SK-N-DZ (cell line): ENCODE measurements around the gene AGBL1.

Source experiments
- DNase-seq: peaks from one replicate; pipeline ENCODE4 v3.0.0-alpha.2; 2015; ENCODE audit warnings: low spot score

The AGBL1 gene

GRCh38 chr15:86644339-86644738 lies 564.7 kb downstream of the AGBL1 start:
- DNase-seq = no peak

GRCh38 chr15:86645925-86646500 lies 566.3 kb downstream of the AGBL1 start:
- no peak for DNase-seq

DNA sequence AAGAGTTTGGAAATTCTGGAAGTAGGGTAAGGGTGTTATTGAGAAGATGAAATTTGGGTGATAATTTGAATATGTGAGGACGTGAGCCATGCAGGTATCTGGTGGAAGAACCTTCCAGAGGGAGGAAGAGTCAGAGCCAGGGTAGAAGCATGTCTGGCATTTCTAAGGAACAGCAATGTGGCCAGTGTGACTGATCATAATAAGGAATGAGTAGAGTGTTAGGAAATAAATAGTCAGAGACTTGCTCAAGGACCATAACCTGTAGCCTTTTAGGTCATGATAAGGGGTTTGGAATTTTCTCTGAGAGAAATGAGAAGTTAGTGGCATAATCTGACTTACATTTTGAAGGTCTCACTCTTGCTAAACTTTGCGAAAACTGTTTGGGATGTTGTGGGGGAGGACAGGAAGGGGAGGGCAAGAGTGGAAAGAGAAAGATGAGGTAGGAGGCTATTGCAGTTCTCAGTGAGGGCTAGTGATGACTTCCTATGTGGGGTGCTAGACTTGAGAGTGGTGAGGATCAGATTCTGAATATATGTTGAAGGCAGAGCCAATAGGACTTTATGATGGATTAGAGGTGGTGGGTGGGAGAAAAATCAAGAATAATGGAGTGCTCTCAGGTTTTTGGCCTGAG lies 568.3 kb downstream of the AGBL1 start:
- DNase-seq = no peak

- no peak for DNase-seq
Measured at GRCh38 chr15:86649277-86649676, 569.6 kb downstream of the AGBL1 start.

DNA sequence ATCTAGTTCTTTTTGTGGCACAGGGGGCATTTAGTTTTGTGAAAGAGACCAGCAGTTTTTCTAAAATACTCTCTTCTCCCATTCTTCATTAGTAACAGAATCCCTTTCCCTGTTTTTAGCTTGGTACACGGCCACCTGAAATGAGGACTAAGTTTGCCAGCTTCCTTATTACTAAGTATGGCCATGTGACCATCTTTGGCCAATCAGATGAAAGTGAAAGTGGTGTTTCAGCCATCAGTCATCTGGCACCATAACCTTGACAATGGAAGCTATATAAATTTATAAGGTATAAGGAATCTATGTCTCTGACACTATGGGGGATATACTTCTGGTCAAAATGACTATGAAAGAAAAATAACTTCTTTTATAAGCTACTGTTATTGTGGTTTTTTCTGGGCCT lies 570.4 kb downstream of the AGBL1 start:
- DNase-seq = no peak

DNA sequence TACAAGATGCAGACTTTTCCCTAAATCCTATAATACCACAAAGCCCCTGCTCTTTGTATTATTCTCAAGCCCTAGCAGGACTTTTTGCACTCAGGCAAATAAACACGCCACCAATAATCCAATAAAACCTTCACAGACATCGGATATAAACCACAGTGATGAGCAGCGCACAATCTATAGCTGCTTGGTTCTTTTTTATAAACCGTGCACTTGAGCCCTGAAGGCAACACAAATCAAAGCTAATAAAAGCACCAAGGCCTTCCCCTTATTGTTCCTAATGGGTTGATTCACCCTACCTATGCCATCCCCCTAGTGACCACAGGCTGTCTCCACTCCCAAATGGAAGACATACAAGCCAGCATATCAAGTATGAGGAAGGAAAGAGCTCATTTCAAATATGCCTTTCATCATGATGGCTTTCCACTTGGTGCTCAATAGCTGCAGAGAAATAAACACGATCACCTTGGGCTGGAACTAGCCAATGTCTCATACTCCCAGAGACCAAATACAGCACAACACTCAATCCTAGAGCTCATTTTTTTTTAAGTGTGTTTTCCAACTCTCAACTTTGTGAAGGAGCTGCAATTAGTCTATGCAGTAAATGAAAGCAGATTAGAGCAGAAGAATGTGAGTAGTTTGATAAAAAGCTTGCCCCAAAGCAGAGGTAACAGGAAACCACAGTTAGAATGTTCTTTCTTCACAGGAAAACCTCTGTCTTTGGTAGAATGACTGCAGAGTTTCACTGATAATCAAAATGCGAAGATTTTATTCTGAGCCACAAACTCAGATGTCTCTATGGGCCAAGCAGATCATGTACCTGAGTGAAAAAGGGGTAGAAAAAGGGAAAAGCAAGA lies 573.9 kb downstream of the AGBL1 start:
- DNase-seq = peak; percentile 10

- DNase-seq = no peak
Measured at GRCh38 chr15:86654501-86654900, 574.8 kb downstream of the AGBL1 start.

GRCh38 chr15:86657305-86657704 lies 577.6 kb downstream of the AGBL1 start:
- DNase-seq = no peak

GRCh38 chr15:86659724-86660411 lies 580.2 kb downstream of the AGBL1 start:
- no peak for DNase-seq

DNA sequence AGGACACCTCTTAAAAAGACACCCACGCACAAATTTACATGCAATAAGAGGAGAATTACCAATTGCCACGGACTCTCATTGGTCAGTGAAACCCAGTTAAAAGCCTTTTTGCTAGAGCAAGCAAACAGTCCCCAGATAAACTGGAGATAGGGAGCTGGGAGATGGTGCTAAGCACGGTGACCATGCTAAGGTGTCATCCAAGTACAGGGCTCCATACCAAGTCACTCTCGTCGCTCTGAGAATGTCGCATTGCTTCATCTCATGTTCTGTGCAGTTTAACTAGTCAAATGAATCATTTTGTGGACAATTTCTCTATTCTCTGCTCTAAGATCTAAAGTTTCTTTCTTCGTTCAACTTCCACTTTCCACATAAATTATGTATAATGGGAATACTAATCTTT lies 581.9 kb downstream of the AGBL1 start:
- DNase-seq = no peak

- no peak for DNase-seq
Measured at GRCh38 chr15:86663304-86663703, 583.6 kb downstream of the AGBL1 start.

- DNase-seq = no peak
Measured at GRCh38 chr15:86663979-86664378, 584.3 kb downstream of the AGBL1 start.

- DNase-seq = no peak
Measured at GRCh38 chr15:86664581-86664980, 584.9 kb downstream of the AGBL1 start.

- DNase-seq = no peak
Measured at GRCh38 chr15:86676002-86676401, 596.3 kb downstream of the AGBL1 start.

DNA sequence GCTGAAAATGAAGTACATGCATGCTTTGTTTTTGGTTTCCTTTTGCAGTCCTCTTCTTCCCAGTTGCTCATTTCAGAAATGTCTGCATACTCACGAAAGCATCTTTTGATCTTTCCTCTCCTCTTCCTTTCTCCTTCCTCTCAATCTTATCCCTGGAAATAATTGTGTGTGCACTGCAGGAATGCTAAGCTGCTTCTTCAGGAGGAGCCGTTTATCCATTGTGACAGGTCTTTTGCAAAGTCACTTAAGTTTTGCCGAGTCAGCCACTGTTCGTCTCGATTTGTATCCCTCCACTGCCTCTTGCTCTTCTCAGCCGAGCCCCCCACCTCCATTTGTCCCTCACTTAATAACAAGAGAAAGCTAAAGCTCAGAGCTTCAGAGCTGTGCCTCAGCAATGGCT lies 597.6 kb downstream of the AGBL1 start:
- DNase-seq = no peak

DNA sequence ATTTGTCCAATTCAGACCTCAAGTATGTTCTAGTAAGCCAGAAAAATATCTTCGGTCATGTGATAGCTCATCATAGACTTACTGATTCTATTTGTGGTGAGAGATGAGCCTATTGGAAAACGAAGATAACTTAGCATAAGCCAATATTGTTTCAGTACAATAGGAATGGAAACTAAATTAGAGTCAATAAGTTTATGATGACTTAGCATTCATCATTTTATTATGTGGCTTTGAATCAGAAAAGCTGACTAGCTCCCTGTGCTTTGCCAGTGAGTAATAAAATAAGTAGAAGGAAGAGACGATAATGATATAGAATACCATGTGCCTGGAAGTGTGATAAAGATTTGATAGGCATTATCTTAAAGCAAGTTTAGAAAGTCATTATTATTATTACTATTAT lies 605.6 kb downstream of the AGBL1 start:
- no peak for DNase-seq

DNA sequence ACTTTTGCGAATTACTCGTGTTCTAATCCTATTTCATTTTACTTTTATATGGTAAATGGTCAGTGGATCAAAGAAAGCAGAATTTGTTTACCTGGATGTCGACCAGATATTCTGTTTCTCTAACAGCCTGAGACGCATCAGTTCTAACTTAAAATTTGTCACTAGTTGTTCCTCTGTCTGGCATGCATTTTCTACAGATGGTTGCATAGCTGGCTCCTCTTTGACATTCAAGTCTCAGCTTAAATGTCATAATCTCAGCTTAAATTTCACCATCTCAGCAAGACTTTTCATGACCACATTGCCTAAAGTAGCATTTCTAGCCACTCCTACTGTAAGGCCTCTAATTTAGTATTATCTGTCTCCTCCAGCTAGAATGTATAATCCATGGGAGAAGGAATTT lies 609.3 kb downstream of the AGBL1 start:
- no peak for DNase-seq

DNA sequence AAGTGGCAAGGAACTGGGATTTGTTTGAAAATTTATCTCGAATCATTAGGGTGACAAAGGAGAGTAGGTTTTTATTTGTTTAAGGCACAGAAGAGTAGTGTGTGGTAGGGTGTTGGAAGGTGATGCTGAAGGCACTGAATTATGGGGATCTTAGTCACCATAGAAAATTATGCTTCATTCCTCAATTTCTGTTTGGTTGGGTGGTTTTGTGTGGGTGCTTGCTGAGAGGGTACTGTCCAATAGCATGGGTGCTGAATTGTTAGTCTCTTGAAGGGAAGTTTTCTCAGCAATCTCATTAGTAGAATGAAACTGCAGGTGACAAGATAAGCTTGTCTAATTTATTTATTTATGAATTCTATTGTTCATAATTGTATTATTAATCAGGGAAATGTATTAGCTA lies 610.9 kb downstream of the AGBL1 start:
- DNase-seq = no peak

DNA sequence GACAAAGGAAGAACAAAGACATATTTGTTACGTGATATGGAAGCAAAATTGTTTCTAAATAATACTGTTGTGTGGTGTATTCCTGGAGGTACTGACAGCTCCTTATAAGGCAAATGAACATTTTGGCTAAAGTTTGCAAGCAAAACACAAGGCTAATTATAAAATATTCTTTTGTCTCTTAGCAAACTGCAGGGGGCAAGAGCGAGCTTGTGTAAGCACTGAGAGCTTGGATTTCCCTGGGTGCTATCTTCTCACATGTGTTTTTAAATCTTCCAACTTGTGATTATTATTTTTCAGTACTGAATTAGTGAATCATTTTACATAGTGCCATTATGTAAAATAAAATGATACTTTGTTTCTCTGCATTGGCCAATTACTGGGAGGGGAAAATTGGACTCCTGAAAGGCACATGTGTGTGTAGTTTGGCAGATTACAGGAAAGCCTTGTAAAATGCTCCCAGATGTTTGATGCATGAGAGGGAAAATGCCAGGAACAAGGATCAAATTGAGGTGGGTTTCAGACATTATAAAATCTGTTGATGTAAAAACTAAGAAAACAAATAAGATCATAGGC lies 611.5 kb downstream of the AGBL1 start:
- peak; percentile 45 for DNase-seq

GRCh38 chr15:86700864-86701610 lies 621.4 kb downstream of the AGBL1 start:
- DNase-seq = no peak

- no peak for DNase-seq
Measured at GRCh38 chr15:86701611-86701963, 621.9 kb downstream of the AGBL1 start.
